B cell (primary cell): ENCODE data around the gene SPIRE1. TPM values are rescaled to one million over a fixed set of nuclear protein-coding genes. Genes with fewer than 3 reads are reported as not detected.

Experiments used
- ATAC-seq: fragments of 200-7000 bp; cut with Tn5 transposase; one replicate; pipeline ENCODE4 v1.10.0; 2021; ENCODE audit warnings: low read depth, mild to moderate bottlenecking, moderate number of reproducible peaks, moderate library complexity
- CTCF ChIA-PET: fragments of 350-600 bp; sonication (Branson Sonifier 250); formaldehyde crosslinking; loops from one replicate; lab custom pipeline; 2021; ENCODE audit warnings: antibody characterized with exemption, inconsistent platforms; lab: Charles Lee
- POLR2A ChIA-PET: fragments of 350-600 bp; sonication (Branson Sonifier 250); formaldehyde crosslinking; loops from one replicate; lab custom pipeline; 2021; ENCODE audit warnings: antibody characterized with exemption; lab: Charles Lee
- DNase-seq: peaks from one replicate; pipeline ENCODE4 v3.0.0; 2013
- H2AFZ ChIP-seq: 2 replicates; pipeline ENCODE4 v1.6.1; 2012; ENCODE audit warnings: mild to moderate bottlenecking, low read depth, low read length; ENCODE audit not compliant: insufficient read depth, poor library complexity, severe bottlenecking
- H3K27ac ChIP-seq, 2 donors: 1 replicate in 1 of 2; 2 replicates in 1 of 2; pipeline ENCODE4 v1.5.1; 2012 to 2013; ENCODE audit warnings: low read length in 2 of 2, mild to moderate bottlenecking in 2 of 2, moderate library complexity in 1 of 2
- H3K27me3 ChIP-seq, 4 experiments: fragments of 200-600 bp in 1 of 4; sonication (generic) in 1 of 4; replicated peaks in 1 of 4; 1 replicate in 2 of 4; 2 replicates in 2 of 4; pipeline versions ENCODE4 v1.6.1 to v1.7.0; 2013 to 2016; ENCODE audit warnings: low read length in 3 of 4, mild to moderate bottlenecking in 2 of 4, mixed read lengths in 1 of 4, moderate library complexity in 1 of 4; ENCODE audit not compliant: insufficient read depth in 4 of 4, control insufficient read depth in 3 of 4; ENCODE audit errors: control extremely low read depth in 1 of 4
- H3K36me3 ChIP-seq, 2 experiments: replicated peaks in 1 of 2; 1 replicate in 1 of 2; 2 replicates in 1 of 2; pipeline versions ENCODE4 v1.6.1 to v1.7.1; 2013; ENCODE audit warnings: low read length in 1 of 2; ENCODE audit not compliant: insufficient read depth in 2 of 2, control insufficient read depth in 1 of 2; ENCODE audit errors: control extremely low read depth in 1 of 2, extremely low read depth in 1 of 2
- H3K4me1 ChIP-seq, 2 donors: fragments of 200-600 bp in 1 of 2; sonication (generic) in 1 of 2; 1 replicate in 1 of 2; 2 replicates in 1 of 2; pipeline versions ENCODE4 v1.5.1 to v1.6.1; 2013 to 2017; ENCODE audit warnings: low read length in 2 of 2; ENCODE audit not compliant: control insufficient read depth in 2 of 2, insufficient read depth in 2 of 2
- H3K4me2 ChIP-seq: replicated peaks from 2 replicates; pipeline ENCODE3; 2012; ENCODE audit warnings: mild to moderate bottlenecking, low read depth, low read length; ENCODE audit not compliant: poor library complexity, severe bottlenecking
- H3K4me3 ChIP-seq, 5 experiments: fragments of 200-600 bp in 1 of 5; sonication (generic) in 1 of 5; 1 replicate in 3 of 5; 2 replicates in 2 of 5; pipeline versions ENCODE4 v1.5.1 to v1.7.0; 2011 to 2016; ENCODE audit warnings: low read length in 4 of 5, mild to moderate bottlenecking in 4 of 5, low read depth in 2 of 5, control low read depth in 1 of 5, moderate library complexity in 1 of 5; ENCODE audit not compliant: insufficient read depth in 1 of 5; ENCODE audit errors: control extremely low read depth in 1 of 5, extremely low read depth in 1 of 5
- H3K79me2 ChIP-seq: fragments of 200-600 bp; sonication (generic); one replicate; pipeline ENCODE4 v1.6.0; 2016; ENCODE audit warnings: low read length; ENCODE audit not compliant: control insufficient read depth, insufficient read depth
- H3K9ac ChIP-seq: fragments of 200-600 bp; sonication (generic); 2 replicates; pipeline ENCODE4 v1.6.1; 2017; ENCODE audit warnings: mild to moderate bottlenecking, low read length, moderate library complexity
- H3K9me3 ChIP-seq, 3 donors: one replicate each; pipeline versions ENCODE4 v1.6.1 to v1.7.1; 2013; ENCODE audit warnings: low read length in 2 of 3; ENCODE audit not compliant: control insufficient read depth in 2 of 3, insufficient read depth in 1 of 3; ENCODE audit errors: control extremely low read depth in 1 of 3
- H4K20me1 ChIP-seq: 2 replicates; pipeline ENCODE4 v1.6.0; 2012; ENCODE audit warnings: mild to moderate bottlenecking, low read length; ENCODE audit not compliant: insufficient read depth, control insufficient read depth, poor library complexity, severe bottlenecking
- H3K27ac Mint-ChIP-seq: one replicate; pipeline ENCODE4 v1.8.0; 2021; ENCODE audit warnings: mixed read lengths
- H3K27me3 Mint-ChIP-seq: one replicate; pipeline ENCODE4 v1.8.0; 2021; ENCODE audit warnings: mixed read lengths
- H3K4me1 Mint-ChIP-seq: one replicate; pipeline ENCODE4 v1.8.0; 2021; ENCODE audit warnings: mixed read lengths
- H3K4me3 Mint-ChIP-seq: one replicate; pipeline ENCODE4 v1.8.0; 2021; ENCODE audit warnings: mixed read lengths
- H3K9me3 Mint-ChIP-seq: one replicate; pipeline ENCODE4 v1.8.0; 2022; ENCODE audit warnings: mixed read lengths; ENCODE audit not compliant: insufficient read depth
- CTCF ChIP-seq: fragments of 200-600 bp; IDR thresholded peaks from one replicate; pipeline ENCODE4 v1.8.0; 2022; ENCODE audit warnings: antibody characterized with exemption, mild to moderate bottlenecking
- EZH2 ChIP-seq: IDR thresholded peaks from 2 replicates; pipeline ENCODE4 v1.6.1; 2012; ENCODE audit warnings: borderline replicate concordance, low read depth, mild to moderate bottlenecking, moderate library complexity, low read length; ENCODE audit not compliant: insufficient read depth, poor library complexity, severe bottlenecking
- WGBS: methylation state at CpG from one replicate; pipeline ENCODE4 v1.1.5; 2013; ENCODE audit warnings: missing lambda C conversion rate; ENCODE audit not compliant: insufficient coverage; 5-methylcytosine and 5-hydroxymethylcytosine counted together
- intact Hi-C: fragments of 100-400 bp; cut with micrococcal nuclease; formaldehyde crosslinking; loops from one replicate; pipeline ENCODE4 v1.10.0; 2022
- polyA plus RNA-seq: library from polyadenylated mRNA; depleted of rRNA; stranded (reverse); fragments of >200 nt; gene quantifications from 2 replicates; pipeline ENCODE4 v1.2.3, GENCODE V29; 2012
- total RNA-seq, 2 donors: library from RNA; stranded (reverse); fragments of 120-200 nt in 1 of 2; gene quantifications; 1 replicate in 1 of 2; 2 replicates in 1 of 2; pipeline versions ENCODE4 v1.2.3 to v1.2.4, GENCODE V29; 2013 to 2022

Gene SPIRE1
- total and polyA plus RNA-seq, 2 donors (not counting 1 experiment from before 2014, with no cell fraction given): 0.22 to 4.0 TPM

DNA sequence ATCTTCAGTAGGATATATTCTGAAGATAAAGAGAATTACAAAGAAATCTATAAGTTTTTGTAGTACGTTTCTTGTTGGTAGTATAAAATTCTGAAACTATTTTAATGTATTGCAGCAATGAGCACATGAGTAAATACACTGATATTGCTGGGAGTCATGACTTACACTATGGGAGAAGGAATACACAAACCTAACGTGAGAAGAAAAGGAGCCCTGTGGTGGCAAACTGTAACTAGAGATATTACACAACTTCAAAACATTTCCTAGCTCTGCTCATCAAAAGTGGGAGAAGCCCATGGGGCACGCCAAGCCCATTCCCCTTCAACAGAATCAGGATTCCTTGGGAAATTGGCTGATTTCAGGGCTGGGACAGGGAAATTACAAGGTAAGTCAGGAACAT lies 20.5 kb downstream of the SPIRE1 start:
- Histone ChIP-seq H3K9ac (no peak overlapping the region), H3K4me1 (no peaks in the 10 kb centered on the region), H3K27ac (no peak overlapping the region), H3K4me3 (no peak overlapping the region), H3K36me3 (no peaks in the 10 kb centered on the region), H3K79me2 (no peaks in the 10 kb centered on the region), H3K4me2 (no peak overlapping the region), H3K9me3 (no peaks in the 10 kb centered on the region), H3K27me3 (peaks cover 0 to 3% (median under 1%) of the 10 kb centered on the region in 4 experiments), H4K20me1 (no peaks in the 10 kb centered on the region), H2AFZ (no peak overlapping the region)
- no peaks in the 10 kb centered on the region for H3K9me3 Mint-ChIP-seq
- no CpG with 5 or more reads among the region's 3 CpGs for WGBS
- no peaks in the 10 kb centered on the region for H3K4me1 Mint-ChIP-seq
- CTCF ChIA-PET: no interaction called here
- no peak for TF ChIP-seq EZH2
- no peak for TF ChIP-seq CTCF
- intact Hi-C loops: no loop called here
- ATAC-seq (no peak), DNase-seq (no peak)
- peaks cover 11% of the 10 kb centered on the region for H3K27me3 Mint-ChIP-seq
- POLR2A ChIA-PET: no interaction called here
- H3K27ac Mint-ChIP-seq: no peak overlapping the region
- no peak overlapping the region for H3K4me3 Mint-ChIP-seq

DNA sequence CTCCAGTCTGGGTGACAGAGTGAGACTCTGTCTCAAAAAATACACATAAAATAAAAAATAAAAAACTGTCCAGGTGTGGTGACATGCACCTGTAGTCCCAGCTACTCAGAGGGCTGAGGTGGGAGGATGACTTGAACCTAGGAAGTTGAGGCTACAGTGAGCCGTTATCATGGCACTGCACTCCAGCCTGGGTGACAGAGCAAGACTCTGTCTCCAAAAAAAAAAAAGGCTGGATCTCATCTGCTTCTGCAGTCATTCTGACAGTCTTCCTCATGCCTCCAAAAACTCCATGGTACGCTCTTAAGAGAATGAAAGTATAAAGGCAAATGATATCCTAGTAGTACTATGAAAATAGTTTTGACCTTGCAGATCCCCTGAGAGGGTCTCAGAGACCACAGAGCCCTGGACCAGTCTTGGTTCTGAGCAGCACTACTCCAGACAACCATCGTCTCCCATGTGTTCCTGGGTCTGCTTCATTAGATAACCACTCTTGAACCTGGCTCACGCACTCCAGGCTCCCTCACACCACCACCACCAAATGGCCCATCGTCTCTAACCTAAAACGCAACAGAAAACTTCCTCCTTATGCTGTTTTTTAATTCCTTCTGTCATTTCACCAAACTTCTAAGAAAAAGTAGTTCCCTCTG lies 26.0 kb downstream of the SPIRE1 start:
- no peak for ATAC-seq
- H3K36me3 ChIP-seq: no peaks in the 10 kb centered on the region
- no peak overlapping the region for H3K4me3 ChIP-seq
- no peaks in the 10 kb centered on the region for H3K27me3 Mint-ChIP-seq
- no peak overlapping the region for H3K9ac ChIP-seq
- CTCF ChIA-PET: no interaction called here
- H3K4me3 Mint-ChIP-seq: no peak overlapping the region
- no peak for DNase-seq
- no peaks in the 10 kb centered on the region for H3K27me3 ChIP-seq
- H3K4me1 Mint-ChIP-seq: no peaks in the 10 kb centered on the region
- H3K9me3 Mint-ChIP-seq: no peaks in the 10 kb centered on the region
- 74% methylated on average over 5 of the region's 6 CpGs for WGBS
- no peaks in the 10 kb centered on the region for H3K9me3 ChIP-seq
- TF ChIP-seq CTCF: no peak
- TF ChIP-seq EZH2: no peak
- POLR2A ChIA-PET: no interaction called here
- no peaks in the 10 kb centered on the region for H3K79me2 ChIP-seq
- no peaks in the 10 kb centered on the region for H3K4me1 ChIP-seq
- no peak overlapping the region for H2AFZ ChIP-seq
- no peak overlapping the region for H3K27ac Mint-ChIP-seq
- H4K20me1 ChIP-seq: no peaks in the 10 kb centered on the region
- H3K4me2 ChIP-seq: no peak overlapping the region
- no peak overlapping the region for H3K27ac ChIP-seq
- intact Hi-C loops: no loop called here
